Measurements from ENCODE around the gene C6orf163. TPM values are rescaled to one million over a fixed set of nuclear protein-coding genes. Genes with fewer than 3 reads are reported as not detected.

C6orf163 gene
- total RNA-seq, 1 experiment from 2014 or later: 1.2 TPM

DNA sequence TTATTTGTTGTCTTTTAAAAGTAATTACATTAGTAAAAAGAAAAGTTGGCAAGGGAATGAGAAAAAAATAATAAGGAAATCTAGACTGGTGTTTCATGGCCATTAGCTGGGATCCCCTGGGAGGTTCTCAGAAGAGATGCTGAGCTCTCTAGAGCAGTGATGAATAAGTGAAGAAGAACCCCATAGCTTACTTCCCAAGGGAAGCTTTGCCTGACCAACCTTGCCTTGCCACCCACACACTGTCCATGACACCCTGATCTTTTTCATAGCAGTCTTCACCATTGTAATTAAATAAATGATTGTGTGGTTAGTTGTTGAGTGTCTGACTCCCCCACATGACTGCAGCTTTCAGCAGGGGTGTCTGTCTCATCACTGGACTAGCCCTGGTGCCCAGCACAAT, 5.9 kb downstream of the C6orf163 start:
- no peak overlapping the region for H2AK5ac ChIP-seq (ENCODE audit: insufficient read length, low read length)
- no peak overlapping the region for H2BK20ac ChIP-seq (ENCODE audit: low read depth, low read length, poor library complexity, severe bottlenecking)
- no peak overlapping the region for H3K4me3 Mint-ChIP-seq
- no peak overlapping the region for H3K4me2 ChIP-seq (ENCODE audit: insufficient read depth, insufficient read length, low read length)
- H3K56ac ChIP-seq (ENCODE audit: insufficient read length, low read depth, low read length): no peak overlapping the region
- no peak overlapping the region for H4K8ac ChIP-seq (replicated peaks; ENCODE audit: insufficient read length, low read depth, low read length)
- no peaks in the 10 kb centered on the region for H3K23me2 ChIP-seq (ENCODE audit: insufficient read length, low read depth, low read length, poor library complexity, severe bottlenecking)
- H2BK5ac ChIP-seq (ENCODE audit: insufficient read length, low read length): no peak overlapping the region
- H3K4me1 Mint-ChIP-seq: no peaks in the 10 kb centered on the region
- no peaks in the 10 kb centered on the region; the same call in 1 of the 2 replicates for H3K27me3 ChIP-seq (ENCODE audit: insufficient read depth, low read length)
- no peak overlapping the region for H3T11ph ChIP-seq (ENCODE audit: low read length)
- no peaks in the 10 kb centered on the region for H3K4me1 ChIP-seq (ENCODE audit: insufficient read depth, low read length)
- H3K23ac ChIP-seq (ENCODE audit: insufficient read length, low read depth, low read length): no peak overlapping the region
- H4K5ac ChIP-seq (ENCODE audit: insufficient read length, low read depth, low read length): no peak overlapping the region
- H2BK12ac ChIP-seq (ENCODE audit: insufficient read length, low read depth, low read length): no peak overlapping the region
- no peaks in the 10 kb centered on the region for H3K79me1 ChIP-seq (ENCODE audit: insufficient read depth, low read depth, low read length, poor library complexity, severe bottlenecking)
- H4K91ac ChIP-seq (ENCODE audit: insufficient read length, low read depth, low read length): no peak overlapping the region
- H3K27ac Mint-ChIP-seq: no peak overlapping the region
- no peaks in the 10 kb centered on the region for H3K27me3 Mint-ChIP-seq (ENCODE audit: low read depth)
- H3K79me2 ChIP-seq (ENCODE audit: insufficient read depth, low read length): no peaks in the 10 kb centered on the region
- H2BK15ac ChIP-seq (ENCODE audit: low read depth, low read length): no peak overlapping the region
- no peak overlapping the region for H3K14ac ChIP-seq (ENCODE audit: insufficient read depth, low read length)
- no peak overlapping the region for H3K18ac ChIP-seq (ENCODE audit: insufficient read length, low read depth, low read length)
- no peak overlapping the region for H3K4ac ChIP-seq (ENCODE audit: low read depth, low read length)
- DNase-seq: no peak
- no peak overlapping the region for H2AFZ ChIP-seq (ENCODE audit: low read length)
- H2BK120ac ChIP-seq (ENCODE audit: low read depth, low read length, poor library complexity, severe bottlenecking): no peak overlapping the region
- no peak for TF ChIP-seq CTCF (conservative IDR thresholded peaks at IDR 0.05)
- no peaks in the 10 kb centered on the region for H3K36me3 Mint-ChIP-seq (ENCODE audit: insufficient read depth in 1 of 3, low read depth in 3 of 3)
- H3K9me3 Mint-ChIP-seq: no peaks in the 10 kb centered on the region
- H3K9me3 ChIP-seq (ENCODE audit: control insufficient read depth, low read depth, low read length): no peaks in the 10 kb centered on the region
- no peak overlapping the region for H3K9ac ChIP-seq (ENCODE audit: extremely low read depth, insufficient read length, low read length)
- no peaks in the 10 kb centered on the region for H4K20me1 ChIP-seq (ENCODE audit: control insufficient read depth, insufficient read depth, insufficient read length)
- H3K27ac ChIP-seq (ENCODE audit: insufficient read length, low read depth, low read length): no peak overlapping the region

Measured in H9 (cell line).